ENCODE results near the gene POU2F1.

DNA sequence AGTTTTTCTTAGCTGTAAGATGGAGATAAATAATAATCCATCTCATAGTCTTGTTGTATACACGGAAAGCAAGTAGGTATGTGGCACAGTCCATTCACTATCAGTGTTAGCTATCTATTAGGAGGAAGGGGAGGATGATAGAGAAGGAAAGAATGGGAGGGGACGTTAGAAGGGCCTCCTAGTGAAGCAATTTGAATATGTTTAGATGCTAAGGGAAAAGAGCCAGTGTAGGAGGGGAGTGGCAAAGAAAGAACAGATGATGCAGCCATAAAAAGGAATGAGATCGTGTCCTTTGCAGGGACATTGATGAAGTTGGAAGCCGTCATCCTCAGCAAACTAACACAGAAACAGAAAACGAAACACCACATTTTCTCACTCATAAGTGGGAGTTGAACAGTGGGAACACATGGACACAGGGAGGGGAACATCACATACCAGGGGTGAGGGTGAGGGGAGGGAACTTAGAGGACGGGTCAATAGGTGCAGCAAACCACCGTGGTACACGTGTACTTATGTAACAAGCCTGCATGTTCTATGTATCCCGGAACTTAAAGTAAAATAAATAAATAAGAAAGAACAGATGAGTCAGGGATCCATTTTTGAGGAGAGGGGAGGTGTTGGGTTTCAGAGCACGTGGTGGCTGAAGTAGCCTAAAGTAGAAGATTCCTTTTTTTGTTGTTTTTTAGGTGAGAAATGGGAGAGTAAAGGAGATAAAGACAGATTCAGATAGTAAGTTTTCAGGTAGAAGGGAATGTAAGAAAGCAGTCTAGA lies 124.1 kb downstream of the POU2F1 start:
- TF ChIP-seq ZNF274 (IDR thresholded peaks at IDR 0.05; ENCODE audit: low read depth, low read length) (no peak), YY1 (IDR thresholded peaks at IDR 0.05; ENCODE audit: insufficient read depth, insufficient read length) (no peak), SUZ12 (IDR thresholded peaks at IDR 0.05; ENCODE audit: extremely low read depth, insufficient read depth, insufficient read length) (no peak)
